ENCODE measurements around the gene PTPRT.
A peak's percentile ranks its signal among the peaks of the same experiment; 100 is the strongest.

Gene PTPRT

DNA sequence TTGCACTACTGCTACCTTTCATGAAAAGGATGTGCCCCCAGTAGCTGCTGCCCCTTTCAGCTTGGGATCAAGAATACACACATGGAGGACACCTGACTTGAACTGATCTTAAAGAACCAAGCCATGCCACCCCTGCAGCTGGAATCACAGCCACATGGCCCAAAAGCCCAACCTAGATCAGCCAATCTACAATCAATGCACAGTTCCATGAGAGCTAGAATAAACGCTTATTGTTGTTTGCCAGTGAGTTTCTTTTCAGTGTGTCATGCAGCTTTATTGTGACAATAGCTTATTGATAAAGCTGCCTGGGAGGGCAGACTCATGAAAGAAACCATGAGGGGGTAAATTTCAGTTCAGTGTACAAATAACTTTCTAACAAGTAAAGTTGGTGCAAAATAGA is 397.7 kb downstream of the PTPRT start:
- peak in 5 of 14 donors; percentile 0 to 27 (median 22) for DNase-seq

DNA sequence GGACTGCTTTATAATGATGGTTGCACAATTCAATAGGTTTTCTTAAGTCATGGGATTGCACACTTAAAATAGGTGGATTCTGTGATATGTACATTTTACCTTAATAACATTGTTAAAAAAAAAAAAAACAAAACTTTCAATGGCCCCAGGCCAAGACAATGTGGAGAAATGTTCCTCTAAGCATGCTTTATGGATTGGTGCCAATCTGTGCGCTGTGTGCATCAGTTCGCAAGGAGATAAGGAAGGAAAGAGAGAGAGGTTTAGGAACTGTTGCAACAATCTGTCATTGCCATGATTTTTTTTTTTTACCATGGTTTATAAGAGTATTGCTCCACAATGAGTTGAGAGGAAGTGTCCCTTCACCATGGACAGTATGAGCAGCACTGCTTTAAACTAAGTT is 399.6 kb downstream of the PTPRT start:
- DNase-seq, result no peak

DNA sequence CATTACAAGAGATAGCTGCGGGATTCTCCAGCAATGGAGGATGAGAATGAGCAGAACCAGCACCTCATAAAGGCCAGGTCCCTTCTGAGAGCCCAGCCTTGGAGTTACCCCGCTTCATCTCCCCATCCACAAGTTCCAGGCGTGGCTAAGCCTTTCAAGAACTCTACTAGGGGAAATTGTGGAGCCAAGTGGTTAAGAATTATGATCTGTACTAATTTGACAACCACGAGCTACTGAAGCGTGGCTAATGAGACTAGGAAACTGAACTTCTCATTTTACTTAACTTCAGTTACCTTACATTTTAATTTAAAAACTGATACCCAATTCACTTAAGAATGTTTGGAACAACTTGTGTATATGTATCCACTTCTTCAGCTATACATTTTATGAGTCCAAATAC is 401.0 kb downstream of the PTPRT start:
- no peak for DNase-seq

DNA sequence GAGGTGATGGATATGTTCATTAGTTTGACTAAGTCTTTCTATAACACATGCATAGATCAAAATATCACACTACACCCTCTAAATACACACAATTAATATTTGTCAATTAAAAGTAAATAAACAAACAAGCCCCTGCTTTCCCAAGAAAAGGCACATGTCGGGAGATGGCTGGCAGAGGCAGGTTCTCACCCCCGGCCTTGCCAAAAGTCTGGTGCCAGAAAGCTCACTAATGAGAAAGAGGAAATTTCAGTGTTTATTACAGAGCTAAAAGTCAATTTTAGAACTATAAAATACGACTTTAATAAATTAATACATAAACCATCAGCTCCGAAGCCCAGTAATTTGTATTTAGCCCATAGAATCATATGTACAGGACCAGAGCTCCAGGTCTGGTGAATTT is 404.7 kb downstream of the PTPRT start:
- DNase-seq, result no peak

DNA sequence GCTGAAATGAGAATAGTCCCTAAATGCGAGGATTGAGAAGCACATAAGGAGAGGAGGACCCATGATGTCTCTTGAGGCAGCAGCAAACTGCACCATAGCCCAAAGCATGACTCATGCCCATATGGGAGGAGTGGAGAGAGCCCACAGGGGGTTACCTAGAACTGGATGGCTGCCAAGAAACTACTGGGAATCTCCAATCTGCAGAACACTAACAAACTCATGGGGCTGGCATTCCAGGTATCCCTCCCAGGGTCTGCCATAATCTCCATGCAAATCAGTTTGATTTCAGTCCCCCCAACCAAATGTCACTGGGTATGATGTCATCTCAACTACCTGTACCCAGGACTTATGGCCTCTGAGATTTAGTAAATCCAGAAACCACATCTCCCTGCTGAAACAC is 410.5 kb downstream of the PTPRT start:
- no peak for DNase-seq

DNA sequence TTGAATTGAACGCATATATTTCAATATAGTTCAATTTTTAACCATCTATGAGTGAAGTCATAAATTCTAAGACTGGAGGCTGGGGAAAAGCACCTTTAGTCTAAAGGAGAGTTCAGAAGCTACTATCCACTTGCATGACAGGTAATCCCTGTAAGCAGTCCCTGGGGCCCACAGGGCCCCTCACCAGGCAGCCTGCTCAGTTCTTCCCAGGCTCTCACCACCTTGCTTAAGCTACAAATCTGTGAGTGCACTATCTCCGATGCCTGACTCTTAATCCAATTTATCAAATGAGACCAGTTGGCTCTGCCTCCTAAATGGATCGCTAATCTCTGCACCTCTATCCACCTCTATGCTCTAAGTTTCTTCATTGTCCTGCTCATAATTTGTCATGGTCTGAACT is 413.8 kb downstream of the PTPRT start:
- no peak for DNase-seq

DNA sequence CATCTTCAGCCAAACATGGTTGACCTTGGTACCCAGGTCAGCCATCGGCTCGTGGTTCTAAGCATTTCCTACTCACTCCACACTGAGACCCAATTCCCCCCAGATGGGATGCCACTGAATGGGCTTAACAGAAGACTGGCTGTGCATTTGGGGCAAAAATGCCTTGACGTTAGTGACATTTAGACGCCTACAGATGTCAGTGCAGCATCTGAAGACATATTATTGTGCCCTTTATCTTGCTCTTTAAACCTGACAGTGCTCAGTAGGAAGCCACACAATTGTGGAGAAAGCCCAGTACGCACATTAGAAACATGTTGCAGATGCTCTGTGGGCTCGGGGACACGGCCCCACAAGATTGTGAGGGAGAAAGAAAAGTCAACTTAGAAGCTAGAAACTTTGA is 414.7 kb downstream of the PTPRT start:
- no peak for DNase-seq

DNA sequence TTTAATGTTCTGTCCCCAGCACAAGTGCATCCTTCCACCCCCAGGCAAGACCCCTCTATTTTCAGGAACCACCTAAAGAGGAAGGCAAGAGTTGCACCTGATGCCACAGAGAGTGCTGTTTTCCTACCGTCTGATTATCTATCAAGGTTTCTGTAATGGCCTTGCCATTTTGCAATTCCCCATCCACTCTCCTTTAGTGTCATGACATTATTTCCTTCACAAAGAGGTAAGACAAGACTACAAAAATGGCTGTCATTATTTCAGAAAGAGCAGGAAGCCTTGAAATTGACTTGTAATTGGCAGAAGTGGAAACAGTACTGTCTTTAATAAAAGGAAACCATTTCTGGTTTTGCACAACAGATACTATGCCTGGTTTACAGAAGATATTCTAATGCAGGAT is 426.7 kb downstream of the PTPRT start:
- no peak for DNase-seq

DNA sequence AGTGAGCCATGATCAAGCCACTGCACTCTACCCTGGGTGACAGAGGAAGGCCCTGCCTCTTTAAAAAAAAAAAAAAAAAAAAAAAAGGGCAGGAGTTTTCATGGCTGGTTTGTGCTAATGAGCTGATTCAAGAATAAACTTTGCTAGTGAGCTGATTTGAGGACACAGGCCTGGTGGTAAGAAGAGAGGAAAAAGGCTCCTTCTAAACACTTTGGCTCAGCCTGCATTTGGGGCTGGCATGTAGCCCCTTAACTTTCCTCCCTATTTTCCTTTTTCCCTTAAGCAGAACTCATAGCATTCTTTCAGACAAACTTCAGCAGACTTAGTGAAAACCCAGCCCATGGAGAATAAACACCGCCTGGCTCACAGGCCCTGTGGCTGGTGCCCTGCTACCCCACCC is 432.7 kb downstream of the PTPRT start:
- DNase-seq, result peak in 1 of 14 donors; percentile 2

DNA sequence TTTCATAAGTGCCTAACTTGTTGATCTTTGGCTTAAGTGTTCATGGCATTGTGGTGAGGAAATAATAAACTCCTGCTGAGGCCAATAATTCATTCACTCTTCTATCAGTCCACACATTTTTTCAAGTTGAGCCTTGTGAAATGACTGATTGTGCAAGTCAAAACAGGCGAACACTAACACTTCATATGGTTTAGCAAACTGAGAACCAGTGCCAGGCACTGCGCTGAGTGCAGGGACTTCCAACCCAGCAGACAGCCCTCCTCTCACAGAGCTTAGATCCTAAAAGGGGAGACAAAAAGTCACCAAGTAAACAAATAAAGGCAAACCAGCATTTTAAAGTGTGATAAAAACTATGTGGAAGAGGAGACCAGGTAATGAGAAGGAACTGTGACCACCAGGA is 435.0 kb downstream of the PTPRT start:
- DNase-seq, result no peak

DNA sequence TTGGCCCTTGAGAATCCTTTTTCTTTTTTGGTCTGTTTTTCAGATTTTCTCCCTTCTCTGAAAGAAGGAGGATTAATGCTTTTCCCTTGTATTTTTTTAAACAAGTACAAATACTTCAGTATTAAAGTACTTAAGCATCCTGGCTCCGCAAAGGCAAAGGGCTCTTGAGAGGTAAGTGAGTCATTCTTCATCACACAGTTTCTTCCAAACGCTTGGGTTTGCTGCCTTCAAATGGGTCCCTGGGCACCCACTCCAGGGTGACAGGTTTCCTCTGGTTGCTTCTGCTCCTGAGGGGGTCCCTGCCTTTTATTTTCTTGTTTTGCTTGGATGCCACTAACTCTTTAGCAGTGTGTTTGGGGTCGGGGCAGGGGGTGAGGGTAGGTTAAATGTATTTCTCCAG is 437.1 kb downstream of the PTPRT start:
- DNase-seq, result no peak

DNA sequence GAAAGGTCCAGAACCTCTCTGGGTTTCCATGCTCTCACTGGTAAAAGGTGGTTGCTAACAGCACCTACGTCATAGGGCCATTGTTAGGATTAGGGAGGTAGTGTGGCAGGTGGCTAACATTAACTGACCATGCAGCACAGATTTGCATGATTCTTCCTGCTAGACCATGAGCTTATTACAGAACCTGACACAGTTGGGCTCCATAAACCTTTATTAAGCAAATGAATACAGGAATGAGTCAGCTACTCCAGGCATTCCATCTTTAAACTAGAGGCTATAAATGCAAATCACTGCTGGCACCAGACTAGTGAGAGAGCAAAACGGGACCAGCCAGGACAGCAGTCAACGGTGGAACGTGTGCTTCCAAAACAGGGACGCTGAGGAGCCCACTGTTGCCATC is 440.1 kb downstream of the PTPRT start:
- DNase-seq, result no peak

DNA sequence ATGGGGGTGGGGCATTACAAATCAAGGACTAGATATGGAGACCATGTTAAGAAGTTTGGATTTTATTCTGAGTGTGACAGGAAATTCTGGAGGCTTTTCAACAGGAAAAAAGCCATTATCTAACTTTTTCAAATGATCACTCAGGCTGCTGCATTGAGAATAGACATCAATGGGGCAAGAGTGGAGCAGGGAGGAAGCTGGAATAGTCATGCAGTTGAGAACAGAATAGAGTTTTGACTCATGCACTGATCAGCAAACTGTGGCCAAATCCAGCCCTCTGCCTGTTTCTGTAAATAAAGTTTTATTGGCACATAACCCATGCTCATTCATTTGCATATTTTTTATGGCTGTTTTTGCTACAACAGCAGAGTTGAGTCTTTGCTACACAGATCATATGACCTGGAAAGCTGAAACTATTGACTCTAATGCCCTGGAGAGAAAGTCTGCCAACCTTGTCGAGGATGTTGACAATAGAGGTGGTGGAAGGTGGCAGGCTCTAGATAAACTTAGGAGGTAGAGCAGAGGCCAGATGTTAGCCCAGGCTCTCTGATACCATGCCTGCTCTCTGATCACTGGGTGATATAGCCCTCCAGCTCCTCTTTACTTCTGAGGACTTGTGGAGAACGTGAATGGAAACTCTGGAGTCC is 441.8 kb downstream of the PTPRT start:
- DNase-seq, result no peak

DNA sequence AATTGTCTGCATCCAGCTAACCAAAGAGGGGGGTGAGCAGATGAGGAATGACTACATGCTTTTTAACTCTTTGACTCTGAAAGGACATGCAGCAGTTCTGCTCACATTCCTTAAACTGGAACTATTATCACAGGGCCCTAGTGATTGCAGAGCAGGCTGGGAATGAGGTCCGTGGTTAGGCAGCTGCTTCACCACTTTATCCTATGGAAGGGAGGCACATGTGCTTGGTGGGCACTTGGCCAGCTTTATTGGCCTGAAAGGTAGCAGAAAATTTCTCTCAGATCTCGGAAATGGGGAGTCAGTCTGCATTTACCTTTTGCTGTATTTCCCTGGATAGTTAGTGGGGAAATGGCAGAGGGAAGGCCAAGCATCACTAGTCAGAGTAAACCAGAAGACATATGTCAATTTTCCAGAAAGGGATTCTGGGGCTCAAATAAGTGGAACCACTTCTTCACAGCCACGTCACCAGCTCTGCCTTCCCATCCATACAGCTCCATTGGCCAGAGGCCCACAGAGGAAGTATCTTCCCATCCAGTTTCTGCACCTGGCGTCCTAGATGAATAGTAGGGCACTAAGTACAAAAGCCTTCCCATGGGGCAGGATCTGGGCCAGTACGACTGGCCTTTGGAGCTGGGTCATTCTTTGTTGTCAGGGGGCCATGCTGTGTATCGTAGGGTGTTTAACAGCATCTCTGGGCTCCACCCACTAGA is 444.8 kb downstream of the PTPRT start:
- DNase-seq, result no peak

DNA sequence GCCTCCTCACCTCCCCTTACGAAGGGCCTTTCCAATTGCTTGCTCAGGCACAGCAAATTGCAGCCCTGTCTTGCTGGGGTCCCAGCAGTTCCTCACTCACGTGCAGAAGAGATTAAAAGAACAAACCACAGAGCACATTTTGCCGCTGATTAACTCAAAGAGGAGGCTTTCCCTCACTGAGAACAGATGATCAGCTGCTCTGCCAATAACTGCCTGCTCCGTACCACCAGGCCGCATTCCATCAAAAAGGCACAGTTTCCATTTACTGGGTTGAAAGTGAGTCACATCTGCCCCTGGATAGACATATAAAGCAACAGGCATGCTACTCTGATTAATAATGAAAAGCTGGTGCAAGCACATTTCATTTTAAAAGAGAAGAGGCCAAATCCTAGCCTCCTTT is 446.8 kb downstream of the PTPRT start:
- DNase-seq, result no peak

DNA sequence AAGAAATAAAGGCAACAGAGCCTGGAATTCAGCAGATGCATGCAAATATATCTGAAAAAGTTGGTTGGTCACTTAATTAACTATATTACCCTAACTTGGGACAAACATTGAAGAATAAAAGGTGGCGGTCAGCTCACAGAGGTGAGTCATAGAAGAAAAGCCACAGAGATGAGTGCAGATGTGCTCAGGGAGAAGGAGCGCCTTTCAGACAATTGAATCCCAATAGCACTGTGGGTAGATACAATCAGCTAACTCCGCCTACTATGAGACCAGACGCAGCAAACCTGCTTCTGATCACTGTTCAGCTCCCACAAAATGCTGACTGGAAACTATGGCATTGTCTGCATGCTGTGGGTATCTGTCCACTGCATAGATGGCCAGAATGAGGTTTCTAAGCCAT is 447.8 kb downstream of the PTPRT start:
- no peak for DNase-seq

DNA sequence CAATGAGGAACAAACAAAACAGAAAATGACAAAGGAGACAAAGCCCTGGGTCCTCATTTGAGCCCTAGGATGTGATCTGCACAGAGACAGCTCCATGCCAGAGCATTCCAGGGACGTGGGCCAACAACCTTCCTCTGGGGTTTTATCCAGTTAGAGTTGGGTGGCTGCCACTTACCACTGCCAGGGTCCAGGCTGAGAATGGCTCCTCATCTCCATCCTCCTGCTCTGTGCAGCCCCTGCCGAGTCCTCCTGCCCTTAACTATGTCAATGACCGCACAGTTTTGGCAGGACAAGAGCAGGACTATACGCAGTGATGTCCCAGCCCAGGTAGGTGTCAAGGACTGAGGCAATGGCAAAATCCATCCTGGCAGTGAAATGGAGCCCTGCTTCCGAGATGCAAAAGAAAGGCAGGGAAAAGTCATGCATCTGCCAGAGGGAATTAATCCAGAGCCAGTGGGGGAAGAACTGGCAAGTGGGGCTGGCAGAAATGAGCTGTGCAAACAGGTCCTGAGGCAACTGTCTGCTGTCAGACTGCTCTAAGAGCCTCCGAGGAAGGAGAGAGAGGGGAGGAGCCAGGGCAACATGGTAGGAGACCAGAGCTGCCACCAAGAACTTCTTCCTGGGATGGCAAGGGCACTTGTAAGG is 449.4 kb downstream of the PTPRT start:
- peak in 7 of 14 donors; percentile 14 to 71 (median 33) for DNase-seq

DNA sequence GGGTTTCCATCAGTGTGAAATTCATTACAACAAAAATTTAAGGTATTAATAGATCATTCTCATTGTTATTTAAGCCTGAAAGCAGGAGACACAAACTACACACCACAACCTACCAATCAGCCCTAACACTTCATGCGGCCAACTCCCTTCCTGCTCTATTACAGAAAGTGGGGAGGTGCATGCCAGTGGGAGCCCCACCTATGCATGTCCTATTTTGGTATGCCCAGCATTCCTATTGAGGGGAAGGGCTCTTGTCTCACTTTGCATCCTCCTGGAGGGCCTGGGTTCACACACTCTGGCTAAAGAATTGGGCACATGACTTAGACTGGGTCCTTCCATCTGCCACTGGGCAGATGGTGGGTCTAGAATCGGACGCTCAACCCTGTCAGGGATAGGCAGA is 450.0 kb downstream of the PTPRT start:
- no peak for DNase-seq

DNA sequence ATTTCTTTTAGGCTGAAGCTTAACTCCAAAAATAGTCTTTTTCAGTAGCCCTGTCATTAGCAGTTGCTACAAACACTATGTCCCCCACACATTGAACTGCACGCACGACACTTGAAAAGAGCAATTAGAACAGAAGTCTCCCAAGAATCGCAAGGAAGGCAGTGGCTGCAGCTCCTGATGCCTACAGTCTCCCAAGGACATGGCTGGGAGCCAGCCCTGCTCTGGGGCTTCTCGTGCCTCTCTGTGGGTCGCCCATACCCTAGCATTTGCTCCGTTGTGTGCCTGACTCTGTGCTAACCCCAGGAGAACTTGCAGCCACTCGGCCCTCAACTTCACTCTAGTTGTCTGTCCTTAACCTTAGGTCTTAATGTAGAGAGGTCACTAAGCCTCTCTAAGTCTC is 454.2 kb downstream of the PTPRT start:
- DNase-seq, result no peak

DNA sequence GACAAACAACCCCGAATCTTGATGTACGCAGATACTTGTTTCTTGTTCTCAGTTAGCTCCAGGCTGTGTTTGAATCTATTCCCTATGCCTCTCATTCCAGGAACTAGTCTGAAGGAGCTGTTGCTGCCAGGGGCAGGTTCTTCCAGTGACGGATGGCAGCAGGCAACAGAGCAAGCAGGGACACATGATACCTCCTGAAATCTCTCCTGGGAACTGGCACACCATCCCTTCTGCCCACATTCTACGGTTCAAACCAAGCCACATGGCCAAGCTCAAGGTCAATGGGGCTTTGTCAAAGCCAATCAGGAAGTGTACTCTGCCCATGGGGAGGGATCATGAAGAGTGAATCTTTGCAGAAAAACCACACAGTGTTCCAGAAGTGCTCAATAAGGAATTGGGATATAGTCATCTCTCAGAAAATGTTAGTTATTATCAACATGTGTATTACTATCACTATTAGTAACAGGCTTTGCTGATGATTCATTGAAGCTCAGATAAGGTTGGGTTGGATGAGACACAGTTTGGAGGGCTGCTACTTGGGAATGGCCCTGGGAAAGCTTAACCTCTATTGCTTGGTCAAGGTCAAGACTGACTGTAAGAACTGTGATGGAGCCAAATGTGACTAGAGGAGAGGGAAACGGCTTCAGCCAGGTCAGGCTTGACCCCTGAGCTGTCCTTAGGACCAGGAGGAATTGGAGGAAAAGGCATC is 454.9 kb downstream of the PTPRT start:
- no peak for DNase-seq

DNA sequence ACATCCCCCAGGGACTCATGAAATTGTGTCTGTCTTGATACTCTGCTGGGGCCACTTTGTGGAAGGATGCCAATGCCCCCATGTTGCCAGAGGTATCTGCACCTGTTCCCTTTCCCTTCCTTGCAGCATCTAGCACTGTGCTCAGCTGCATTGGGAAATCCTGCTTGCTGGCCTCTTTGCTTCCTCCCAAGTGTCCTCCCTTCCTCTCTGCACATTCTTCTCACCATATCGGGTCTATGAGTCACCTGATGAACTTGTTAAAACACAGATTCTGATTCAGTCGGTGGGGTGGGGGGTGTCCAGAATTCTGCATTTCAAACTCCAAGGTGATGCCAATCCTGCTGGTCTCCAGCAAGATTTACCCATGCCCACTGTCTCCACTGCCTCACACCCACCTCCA is 467.8 kb downstream of the PTPRT start:
- no peak for DNase-seq

DNA sequence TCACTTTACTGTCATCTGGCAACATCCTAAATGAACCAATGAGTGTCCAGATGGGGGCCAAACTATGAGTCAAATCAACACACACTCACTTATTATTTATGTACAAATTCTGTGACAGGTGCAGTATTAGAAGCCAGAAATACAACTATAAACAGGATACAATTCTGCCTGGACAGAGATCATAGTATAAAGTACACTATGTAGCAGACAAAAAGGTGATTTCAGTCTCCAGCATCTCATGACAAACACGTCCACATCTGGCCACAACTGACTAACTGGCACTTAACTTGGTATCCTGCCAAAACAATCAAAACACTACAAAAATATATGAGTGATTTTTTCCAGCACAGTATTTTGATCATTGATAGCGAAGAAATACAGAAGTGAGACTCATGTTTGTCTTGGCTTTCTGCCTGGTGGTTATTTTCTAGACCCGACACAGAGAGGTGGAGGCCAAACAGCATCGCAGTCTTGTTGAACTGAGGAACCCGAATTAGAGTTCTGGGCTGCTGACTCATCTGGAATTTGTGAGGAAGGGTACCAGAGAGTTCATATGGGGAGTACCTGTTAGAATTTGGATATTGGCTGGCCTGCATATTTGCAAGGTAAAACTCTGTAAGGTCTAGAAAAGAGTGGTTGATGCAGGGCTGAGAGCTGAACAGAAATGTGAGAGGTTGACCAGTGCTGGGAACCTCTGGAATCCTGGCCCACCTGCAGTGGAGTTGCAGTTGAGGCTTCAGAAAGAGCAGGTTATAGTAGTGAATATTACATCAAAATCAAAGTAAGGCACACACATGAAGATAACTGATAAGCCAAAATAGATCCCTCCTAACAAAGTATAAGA is 475.2 kb downstream of the PTPRT start:
- no peak for DNase-seq

DNA sequence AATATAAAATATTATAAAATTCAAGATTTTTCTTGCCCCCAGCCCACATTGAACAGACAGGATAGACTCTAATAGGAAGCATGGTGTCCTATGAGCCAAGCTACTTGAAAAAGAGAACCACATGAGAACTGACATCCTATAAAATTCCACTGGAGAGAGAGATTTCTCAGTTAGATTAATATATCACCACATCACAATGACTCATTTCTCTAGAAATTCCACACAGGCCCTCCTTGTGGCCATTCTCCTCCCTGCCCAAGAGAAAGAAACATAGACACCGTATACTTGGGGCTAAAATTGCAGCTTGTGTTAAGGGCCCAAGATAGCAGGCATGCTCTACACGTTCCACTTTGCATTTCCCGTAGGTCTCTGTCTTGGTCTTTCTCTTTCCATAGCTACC is 481.4 kb downstream of the PTPRT start:
- DNase-seq, result no peak

Measured in C1 segment of cervical spinal cord (tissue), 14 donors.